ENCODE measurements around the gene FGGY. TPM values are rescaled to one million over a fixed set of nuclear protein-coding genes. Genes with fewer than 3 reads are reported as not detected.

The FGGY gene
- total RNA-seq, 2 donors from 2014 or later: 14.1 to 14.8 TPM

- no peak overlapping the region for H3K4me3 ChIP-seq (ENCODE audit: low read length)
- H3K9me3 ChIP-seq (ENCODE audit: control insufficient read depth, low read length): no peaks in the 10 kb centered on the region
- H3K9ac ChIP-seq (ENCODE audit: extremely low read depth, low read length, poor library complexity, severe bottlenecking): no peak overlapping the region
- no peaks in the 10 kb centered on the region for H3K27me3 Mint-ChIP-seq (ENCODE audit: insufficient read depth)
- no peak overlapping the region for H3K27ac Mint-ChIP-seq
- WGBS, 2 experiments (ENCODE audit: insufficient coverage in 1 of 2, insufficient read length in 1 of 2): 88 to 93% methylated on average over 2 of the region's 2 CpGs
- peaks cover 41% of the 10 kb centered on the region for H3K4me1 Mint-ChIP-seq
- H3K4me1 ChIP-seq (ENCODE audit: control insufficient read depth, insufficient read depth, low read length): peaks cover 8% of the 10 kb centered on the region
- no peak for TF ChIP-seq CTCF (conservative IDR thresholded peaks at IDR 0.05)
- no peaks in the 10 kb centered on the region for H3K27me3 ChIP-seq (ENCODE audit: control insufficient read depth, insufficient read depth, low read length, poor library complexity, severe bottlenecking)
- no peak overlapping the region for H3K4me3 Mint-ChIP-seq
- DNase-seq: no peak
- no peaks in the 10 kb centered on the region for H3K36me3 ChIP-seq (ENCODE audit: control insufficient read depth, insufficient read depth, low read length)
- H3K27ac ChIP-seq (ENCODE audit: low read depth, low read length): no peak overlapping the region
- H3K36me3 Mint-ChIP-seq (ENCODE audit: low read depth): no peaks in the 10 kb centered on the region
- H3K9me3 Mint-ChIP-seq: no peaks in the 10 kb centered on the region
Observed at GRCh38 chr1:59675936-59676335, 379.0 kb downstream of the FGGY start.

- no peak overlapping the region for H3K4me3 ChIP-seq (ENCODE audit: low read length)
- Mint-ChIP-seq H3K4me3 (no peak overlapping the region), H3K27ac (no peak overlapping the region)
Observed at GRCh38 chr1:59678040-59678439, 381.1 kb downstream of the FGGY start.

GRCh38 chr1:59678493-59679228 is 381.8 kb downstream of the FGGY start:
- Histone ChIP-seq H3K9me3 (ENCODE audit: control insufficient read depth, low read length) (no peaks in the 10 kb centered on the region), H3K27ac (ENCODE audit: low read depth, low read length) (peak overlapping the region; percentile 94), H3K27me3 (ENCODE audit: control insufficient read depth, insufficient read depth, low read length, poor library complexity, severe bottlenecking) (no peaks in the 10 kb centered on the region), H3K36me3 (ENCODE audit: control insufficient read depth, insufficient read depth, low read length) (no peaks in the 10 kb centered on the region), H3K4me1 (ENCODE audit: control insufficient read depth, insufficient read depth, low read length) (peaks cover 8% of the 10 kb centered on the region), H3K9ac (ENCODE audit: extremely low read depth, low read length, poor library complexity, severe bottlenecking) (no peak overlapping the region), H3K4me3 (ENCODE audit: low read length) (no peak overlapping the region)
- H3K9me3 Mint-ChIP-seq: no peaks in the 10 kb centered on the region
- H3K4me3 Mint-ChIP-seq: no peak overlapping the region
- DNase-seq: no peak
- TF ChIP-seq CTCF (conservative IDR thresholded peaks at IDR 0.05): no peak
- no peaks in the 10 kb centered on the region for H3K36me3 Mint-ChIP-seq (ENCODE audit: low read depth)
- WGBS, 2 experiments (ENCODE audit: insufficient coverage in 1 of 2, insufficient read length in 1 of 2): 23 to 44% methylated on average over 3 of the region's 3 CpGs
- no peak overlapping the region for H3K27ac Mint-ChIP-seq
- no peaks in the 10 kb centered on the region for H3K27me3 Mint-ChIP-seq (ENCODE audit: insufficient read depth)
- H3K4me1 Mint-ChIP-seq: peaks cover 33% of the 10 kb centered on the region

More at GRCh38 chr1:59678040-59678439, 381.1 kb downstream of the FGGY start:
- Histone ChIP-seq H3K4me1 (ENCODE audit: control insufficient read depth, insufficient read depth, low read length) (peaks cover 8% of the 10 kb centered on the region), H3K9me3 (ENCODE audit: control insufficient read depth, low read length) (no peaks in the 10 kb centered on the region), H3K27me3 (ENCODE audit: control insufficient read depth, insufficient read depth, low read length, poor library complexity, severe bottlenecking) (no peaks in the 10 kb centered on the region), H3K36me3 (ENCODE audit: control insufficient read depth, insufficient read depth, low read length) (no peaks in the 10 kb centered on the region), H3K27ac (ENCODE audit: low read depth, low read length) (peak overlapping the region; percentile 94), H3K9ac (ENCODE audit: extremely low read depth, low read length, poor library complexity, severe bottlenecking) (no peak overlapping the region)
- no peaks in the 10 kb centered on the region for H3K9me3 Mint-ChIP-seq
- H3K4me1 Mint-ChIP-seq: peaks cover 38% of the 10 kb centered on the region
- 61% methylated on average over 1 of the region's 1 CpG; no CpG with 5 or more reads in 1 of the 2 experiments for WGBS, 2 experiments (ENCODE audit: insufficient coverage in 1 of 2, insufficient read length in 1 of 2)
- TF ChIP-seq CTCF (conservative IDR thresholded peaks at IDR 0.05): no peak
- no peaks in the 10 kb centered on the region for H3K27me3 Mint-ChIP-seq (ENCODE audit: insufficient read depth)
- no peaks in the 10 kb centered on the region for H3K36me3 Mint-ChIP-seq (ENCODE audit: low read depth)
- no peak for DNase-seq

Data from endodermal cell (in vitro differentiated cells).